ENCODE results near the gene CACNG7. TPM values are rescaled to one million over a fixed set of nuclear protein-coding genes. Genes with fewer than 3 reads are reported as not detected.

The CACNG7 gene
- total RNA-seq, 6 experiments from 2014 or later: 0.38 to 1.2 (median 0.70) TPM

GRCh38 chr19:53965091-53965490 lies 56.0 kb downstream of the CACNG7 start:
- DNase-seq: no peak
- no peaks in the 10 kb centered on the region for H3K36me3 Mint-ChIP-seq (ENCODE audit: low read depth)
- H3K9me3 Mint-ChIP-seq: no peaks in the 10 kb centered on the region
- no peak for TF ChIP-seq CTCF (IDR thresholded peaks at IDR 0.05)
- peaks cover 59% of the 10 kb centered on the region for H3K27me3 Mint-ChIP-seq (ENCODE audit: insufficient read depth)
- peaks cover 20% of the 10 kb centered on the region for H3K4me1 Mint-ChIP-seq (ENCODE audit: low read depth)
- H3K4me3 Mint-ChIP-seq: peak overlapping the region; percentile 43
- no peak overlapping the region for H3K27ac Mint-ChIP-seq

DNA sequence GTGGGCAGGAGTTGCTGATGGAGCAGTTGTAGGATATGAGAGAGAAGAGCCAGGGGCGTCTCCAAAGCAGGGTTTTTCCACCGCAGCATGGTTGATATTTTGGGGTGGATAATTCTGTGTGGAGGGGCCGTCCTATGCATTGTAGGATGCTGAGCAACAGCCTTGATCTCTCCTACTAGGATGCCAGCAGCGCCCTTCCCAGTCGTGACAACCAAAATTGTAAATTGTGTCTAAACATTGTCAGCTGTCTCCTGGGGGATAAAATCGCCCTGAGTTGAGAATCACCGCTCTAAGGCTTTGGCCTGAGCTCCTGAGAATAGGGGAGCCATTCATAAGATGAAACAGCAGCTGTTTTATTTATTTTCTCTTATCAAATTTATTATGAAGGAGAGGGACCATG lies 57.9 kb downstream of the CACNG7 start:
- H3K9me3 Mint-ChIP-seq: no peaks in the 10 kb centered on the region
- no peak for TF ChIP-seq CTCF (IDR thresholded peaks at IDR 0.05)
- DNase-seq: no peak
- no peak overlapping the region; the same call in 1 of the 2 replicates for H3K27ac Mint-ChIP-seq
- no peak overlapping the region for H3K4me3 Mint-ChIP-seq
- peaks cover 11% of the 10 kb centered on the region; the same call in 1 of the 2 replicates for H3K4me1 Mint-ChIP-seq (ENCODE audit: low read depth)
- no peaks in the 10 kb centered on the region for H3K36me3 Mint-ChIP-seq (ENCODE audit: low read depth)
- peaks cover 43% of the 10 kb centered on the region for H3K27me3 Mint-ChIP-seq (ENCODE audit: insufficient read depth)

DNA sequence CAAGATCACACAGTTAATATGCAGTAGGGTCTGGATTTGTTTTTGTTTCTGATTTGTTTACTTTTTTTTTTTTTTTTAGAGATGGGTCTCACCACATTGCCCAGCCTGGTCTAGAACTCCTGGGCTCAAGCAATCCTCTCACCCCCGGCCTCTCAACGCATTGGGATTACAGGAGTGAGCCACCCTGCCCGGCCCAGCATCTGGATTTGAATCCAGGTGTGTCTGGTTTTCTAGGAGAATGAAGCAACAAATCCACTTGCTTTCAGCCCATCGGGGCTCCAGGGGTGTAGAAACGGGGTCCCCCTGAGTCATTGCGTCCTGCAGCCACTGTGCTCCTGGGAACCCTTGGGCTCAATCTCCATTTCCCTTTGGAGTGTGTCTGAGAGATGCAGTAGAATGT lies 60.3 kb downstream of the CACNG7 start:
- H3K27me3 Mint-ChIP-seq (ENCODE audit: insufficient read depth): peaks cover 31% of the 10 kb centered on the region
- no peak overlapping the region for H3K4me3 Mint-ChIP-seq
- H3K36me3 Mint-ChIP-seq (ENCODE audit: low read depth): no peaks in the 10 kb centered on the region
- H3K27ac Mint-ChIP-seq: no peak overlapping the region
- H3K9me3 Mint-ChIP-seq: no peaks in the 10 kb centered on the region
- no peak for TF ChIP-seq CTCF (IDR thresholded peaks at IDR 0.05)
- peaks cover 11% of the 10 kb centered on the region; the same call in 1 of the 2 replicates for H3K4me1 Mint-ChIP-seq (ENCODE audit: low read depth)
- no peak for DNase-seq

GRCh38 chr19:53971673-53972072 lies 62.6 kb downstream of the CACNG7 start:
- peaks cover 18% of the 10 kb centered on the region for H3K27me3 Mint-ChIP-seq (ENCODE audit: insufficient read depth)
- H3K4me3 Mint-ChIP-seq: no peak overlapping the region
- no peak for TF ChIP-seq CTCF (IDR thresholded peaks at IDR 0.05)
- H3K9me3 Mint-ChIP-seq: no peaks in the 10 kb centered on the region
- no peaks in the 10 kb centered on the region for H3K36me3 Mint-ChIP-seq (ENCODE audit: low read depth)
- H3K27ac Mint-ChIP-seq: no peak overlapping the region
- DNase-seq: no peak
- H3K4me1 Mint-ChIP-seq (ENCODE audit: low read depth): no peaks in the 10 kb centered on the region

GRCh38 chr19:53977429-53977990 lies 68.4 kb downstream of the CACNG7 start:
- Mint-ChIP-seq H3K4me3 (peak overlapping the region; percentile 78), H3K27ac (no peak overlapping the region), H3K9me3 (no peaks in the 10 kb centered on the region; the same call in 1 of the 2 replicates), H3K27me3 (ENCODE audit: insufficient read depth) (peaks cover 14% of the 10 kb centered on the region), H3K36me3 (ENCODE audit: low read depth) (no peaks in the 10 kb centered on the region), H3K4me1 (ENCODE audit: low read depth) (peaks cover 26% of the 10 kb centered on the region)
- no peak for TF ChIP-seq CTCF (IDR thresholded peaks at IDR 0.05)
- peak; percentile 65 for DNase-seq
